HG02610 (cell line): Measurements from ENCODE around the gene CD244.
"Not testable (repeated sequence)": the region's sequence is repeated elsewhere in the genome, so short reads cannot be mapped to it uniquely, and the experiment has no call there.

Experiments used
- ATAC-seq: cut with Tn5 transposase; IDR thresholded peaks from one replicate; pipeline ENCODE4 v1.9.1; 2021; ENCODE audit warnings: mild to moderate bottlenecking, moderate library complexity; ENCODE audit not compliant: unreplicated experiment

Gene CD244

GRCh38 chr1:160880216-160880615 is 17.5 kb upstream of the CD244 start:
- no peak for ATAC-seq

- no peak for ATAC-seq
Observed at GRCh38 chr1:160879056-160879455, 16.4 kb upstream of the CD244 start.

GRCh38 chr1:160877221-160877620 is 14.5 kb upstream of the CD244 start:
- no peak for ATAC-seq

- ATAC-seq: no peak
Observed at GRCh38 chr1:160876311-160876710, 13.6 kb upstream of the CD244 start.

GRCh38 chr1:160875591-160875990 is 12.9 kb upstream of the CD244 start:
- not testable (repeated sequence) for ATAC-seq

- no peak for ATAC-seq
Observed at GRCh38 chr1:160874935-160875334, 12.2 kb upstream of the CD244 start.

GRCh38 chr1:160868141-160868540 is 5.5 kb upstream of the CD244 start:
- no peak for ATAC-seq

GRCh38 chr1:160867651-160868050 is 5.0 kb upstream of the CD244 start:
- ATAC-seq: not testable (repeated sequence)

GRCh38 chr1:160866695-160867260 is 4.1 kb upstream of the CD244 start:
- no peak for ATAC-seq

- no peak for ATAC-seq
Observed at GRCh38 chr1:160866001-160866694, 3.5 kb upstream of the CD244 start.

GRCh38 chr1:160865337-160865736 is 2.6 kb upstream of the CD244 start:
- no peak for ATAC-seq

- no peak for ATAC-seq
Observed at GRCh38 chr1:160864173-160864572, 1.5 kb upstream of the CD244 start.

GRCh38 chr1:160863774-160864131 is 1.1 kb upstream of the CD244 start:
- ATAC-seq: no peak

GRCh38 chr1:160863061-160863773 is 530 bp upstream of the CD244 start:
- ATAC-seq: no peak

GRCh38 chr1:160860840-160861505 is 1.7 kb downstream of the CD244 start:
- ATAC-seq: no peak

- ATAC-seq: no peak
Observed at GRCh38 chr1:160859166-160859565, 3.5 kb downstream of the CD244 start.

- no peak for ATAC-seq
Observed at GRCh38 chr1:160858507-160858906, 4.2 kb downstream of the CD244 start.

GRCh38 chr1:160858097-160858496 is 4.6 kb downstream of the CD244 start:
- ATAC-seq: no peak

GRCh38 chr1:160855181-160855981 is 7.3 kb downstream of the CD244 start:
- ATAC-seq: peak; percentile 78

GRCh38 chr1:160853754-160854153 is 8.9 kb downstream of the CD244 start:
- ATAC-seq: no peak

GRCh38 chr1:160853014-160853413 is 9.7 kb downstream of the CD244 start:
- ATAC-seq: no peak
